HG03354 (cell line): ENCODE measurements around the gene DUSP2.

ENCODE experiments used
- ATAC-seq: cut with Tn5 transposase; IDR thresholded peaks from one replicate; pipeline ENCODE4 v1.9.1; 2021; ENCODE audit warnings: mild to moderate bottlenecking; ENCODE audit not compliant: unreplicated experiment, poor library complexity, severe bottlenecking

The DUSP2 gene

DNA sequence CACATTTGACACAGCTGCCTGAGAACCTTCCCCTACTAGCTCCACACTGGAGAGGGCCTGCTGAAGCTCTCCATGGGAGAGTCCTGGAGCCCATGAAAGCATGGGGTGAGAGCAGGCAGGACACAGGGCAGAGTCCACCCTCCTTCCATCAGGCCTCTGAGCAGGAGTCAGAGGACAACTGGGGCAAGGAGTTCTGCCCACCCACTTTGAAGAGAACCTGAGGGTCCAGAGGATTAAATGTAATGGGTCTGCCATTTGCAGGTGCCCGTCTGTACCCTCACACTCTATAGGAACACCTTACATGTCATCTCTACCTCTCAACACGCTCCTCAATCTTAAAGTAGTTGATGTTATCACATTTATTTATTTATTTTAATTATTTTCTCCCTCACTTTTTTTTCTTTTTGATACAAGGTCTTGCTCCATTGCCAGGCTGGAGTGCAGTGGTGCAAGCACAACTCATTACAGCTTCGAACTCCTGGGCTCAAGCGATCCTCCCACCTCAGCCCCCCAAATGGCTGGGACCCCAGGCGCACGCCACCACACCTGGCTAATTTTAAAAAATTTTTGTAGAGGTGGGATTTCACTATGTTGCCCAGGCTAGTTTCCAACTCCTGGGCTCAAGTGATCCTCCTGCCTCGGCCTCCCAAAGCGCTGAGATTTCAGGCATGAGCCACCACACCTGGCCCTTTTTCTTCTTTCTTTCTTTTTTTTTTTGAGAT lies 39.1 kb downstream of the DUSP2 start:
- no peak for ATAC-seq

GRCh38 chr2:96105152-96105915 lies 39.9 kb downstream of the DUSP2 start:
- no peak for ATAC-seq

- ATAC-seq = no peak
Measured at GRCh38 chr2:96104487-96104861, 40.8 kb downstream of the DUSP2 start.

DNA sequence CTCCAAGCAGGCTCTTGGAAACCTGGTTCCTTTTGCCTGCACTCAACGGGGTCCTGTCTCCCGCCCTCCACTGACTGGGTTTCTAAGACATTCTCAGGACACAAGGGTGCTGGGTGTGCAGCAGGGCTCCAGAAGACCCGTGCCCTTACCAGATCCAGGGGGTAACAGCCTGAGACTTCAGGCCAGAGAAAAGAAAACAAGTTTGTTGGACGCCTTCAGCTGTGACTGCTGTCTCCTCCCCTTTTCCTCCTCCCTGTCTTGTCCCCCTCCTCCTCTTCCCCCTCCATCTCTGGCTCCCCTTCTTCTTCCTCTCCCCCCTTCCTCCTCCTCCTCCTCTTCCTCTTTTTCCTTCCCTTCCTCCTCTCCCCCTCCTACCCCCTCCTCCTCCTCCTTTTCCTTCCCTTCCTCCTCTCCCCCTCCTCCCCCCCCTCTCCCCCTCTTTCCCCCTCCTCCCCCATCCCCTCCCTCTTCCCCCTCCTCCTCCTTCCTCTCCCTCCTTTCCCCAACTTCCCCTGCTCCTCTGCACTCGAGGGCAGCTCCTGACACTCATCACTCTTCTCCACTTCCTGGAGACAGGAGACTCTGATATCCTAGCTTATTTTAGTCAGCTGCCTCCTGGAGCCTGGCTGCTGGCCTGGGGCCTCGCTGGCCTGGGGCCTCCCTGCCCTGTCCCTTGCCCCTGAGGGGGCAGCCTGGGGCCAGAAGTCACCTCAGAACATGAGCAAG lies 41.3 kb downstream of the DUSP2 start:
- ATAC-seq = no peak

GRCh38 chr2:96103187-96103601 lies 42.0 kb downstream of the DUSP2 start:
- ATAC-seq = no peak

DNA sequence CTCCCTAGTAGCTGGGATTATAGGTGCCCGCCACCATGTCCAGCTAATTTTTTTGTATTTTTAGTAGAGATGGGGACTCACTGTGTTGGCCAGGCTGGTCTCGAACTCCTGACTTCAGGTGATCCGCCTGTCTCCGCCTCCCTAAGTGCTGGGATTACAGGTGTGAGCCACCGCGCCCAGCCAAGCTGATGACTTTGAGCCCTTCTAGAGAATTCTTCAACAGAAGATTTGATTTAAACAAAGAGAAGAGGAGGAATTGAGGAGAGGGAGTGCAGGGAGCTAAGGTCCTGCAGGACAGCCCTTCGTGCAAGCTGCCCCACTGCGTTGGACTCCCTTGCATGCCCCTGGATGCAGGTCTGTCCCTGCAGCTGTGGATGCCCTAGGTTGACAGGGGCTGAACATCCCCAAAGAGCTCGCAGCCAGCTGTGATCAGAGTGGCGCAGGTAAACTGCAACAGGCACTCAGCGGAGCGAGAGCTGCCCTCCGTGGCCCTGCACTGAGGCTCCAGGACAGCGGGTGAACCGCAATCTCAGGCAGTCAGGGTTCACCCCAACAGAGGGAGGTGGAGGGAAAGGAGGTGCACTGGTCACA lies 42.5 kb downstream of the DUSP2 start:
- no peak for ATAC-seq

GRCh38 chr2:96100893-96101304 lies 44.3 kb downstream of the DUSP2 start:
- ATAC-seq = no peak

DNA sequence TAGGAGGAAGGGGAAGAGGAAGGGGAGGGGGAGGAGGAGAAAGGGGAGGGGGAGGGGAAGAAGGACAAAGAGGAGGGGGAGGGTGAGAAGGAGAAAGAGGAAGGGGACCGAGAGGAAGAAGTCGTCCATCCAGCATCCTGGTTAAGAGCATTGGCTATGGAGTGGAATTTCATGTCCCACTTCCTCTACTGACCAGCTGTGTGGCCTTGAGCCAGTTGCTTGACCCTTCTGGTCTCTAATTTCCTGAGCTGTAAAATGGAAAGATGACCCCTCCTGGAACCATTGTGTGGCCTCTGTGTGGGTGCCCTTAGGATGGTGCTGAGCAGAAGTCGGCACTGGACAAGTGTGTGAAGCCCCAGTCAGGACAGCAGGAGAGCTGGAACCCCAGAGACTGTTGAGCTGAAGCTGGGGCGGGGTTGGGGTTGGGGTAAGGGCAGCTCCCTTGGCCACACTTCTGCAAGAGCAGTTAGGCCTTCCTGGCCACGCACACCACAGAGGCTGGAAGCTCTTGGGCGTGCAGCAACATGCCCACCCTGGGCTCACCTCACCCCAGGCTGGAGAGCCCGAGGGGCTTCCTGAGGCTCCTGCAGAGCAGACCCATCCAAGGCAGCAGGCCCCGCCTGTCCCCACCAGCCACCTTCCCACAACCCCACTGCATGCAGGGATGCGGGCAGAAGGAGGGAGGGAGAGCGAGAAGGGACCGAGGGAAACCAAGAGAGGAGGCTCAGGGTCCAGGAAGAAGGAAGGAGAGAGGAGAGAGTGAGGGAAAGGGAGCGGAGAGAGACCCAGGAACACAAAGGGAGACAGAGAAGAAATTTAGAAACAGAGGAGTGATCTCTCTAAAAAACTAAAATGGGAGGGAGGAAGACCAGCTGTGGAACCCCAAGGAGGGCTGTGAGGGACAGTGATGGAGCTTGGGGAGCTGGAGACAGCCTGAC lies 45.1 kb downstream of the DUSP2 start:
- ATAC-seq = no peak

DNA sequence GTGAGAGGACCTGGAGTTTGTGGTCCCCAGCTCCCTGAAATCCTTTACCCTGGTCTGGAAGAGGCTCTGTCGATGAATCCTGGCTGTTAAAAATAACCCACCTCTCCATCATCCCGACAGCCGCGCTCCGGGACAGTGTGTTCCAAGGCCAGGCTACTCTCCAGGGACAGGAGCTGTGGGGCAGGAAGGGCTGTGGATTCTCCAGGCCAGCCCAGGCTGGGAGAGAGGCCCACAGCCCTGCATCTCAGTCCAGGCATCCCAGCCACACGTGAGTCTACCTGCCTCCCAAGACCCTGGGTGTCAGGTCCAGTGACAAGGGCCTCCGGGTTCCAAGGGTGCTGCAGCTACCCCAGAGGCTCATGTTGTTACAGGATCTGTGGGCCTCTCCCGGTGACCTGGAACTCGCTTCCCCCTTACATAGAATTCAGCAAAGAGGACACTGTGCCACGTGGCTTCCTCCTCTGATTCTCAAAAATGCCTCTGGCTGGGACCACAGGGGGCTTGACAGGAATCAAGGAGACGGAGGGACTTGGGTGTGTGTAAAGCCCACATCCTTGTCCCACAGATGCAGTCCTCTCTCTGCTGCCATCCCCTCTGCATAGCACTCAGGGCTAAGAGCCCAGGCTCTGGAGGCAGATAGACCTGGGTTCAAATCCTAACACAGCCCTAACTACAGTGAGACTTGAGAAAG lies 46.2 kb downstream of the DUSP2 start:
- ATAC-seq = no peak

DNA sequence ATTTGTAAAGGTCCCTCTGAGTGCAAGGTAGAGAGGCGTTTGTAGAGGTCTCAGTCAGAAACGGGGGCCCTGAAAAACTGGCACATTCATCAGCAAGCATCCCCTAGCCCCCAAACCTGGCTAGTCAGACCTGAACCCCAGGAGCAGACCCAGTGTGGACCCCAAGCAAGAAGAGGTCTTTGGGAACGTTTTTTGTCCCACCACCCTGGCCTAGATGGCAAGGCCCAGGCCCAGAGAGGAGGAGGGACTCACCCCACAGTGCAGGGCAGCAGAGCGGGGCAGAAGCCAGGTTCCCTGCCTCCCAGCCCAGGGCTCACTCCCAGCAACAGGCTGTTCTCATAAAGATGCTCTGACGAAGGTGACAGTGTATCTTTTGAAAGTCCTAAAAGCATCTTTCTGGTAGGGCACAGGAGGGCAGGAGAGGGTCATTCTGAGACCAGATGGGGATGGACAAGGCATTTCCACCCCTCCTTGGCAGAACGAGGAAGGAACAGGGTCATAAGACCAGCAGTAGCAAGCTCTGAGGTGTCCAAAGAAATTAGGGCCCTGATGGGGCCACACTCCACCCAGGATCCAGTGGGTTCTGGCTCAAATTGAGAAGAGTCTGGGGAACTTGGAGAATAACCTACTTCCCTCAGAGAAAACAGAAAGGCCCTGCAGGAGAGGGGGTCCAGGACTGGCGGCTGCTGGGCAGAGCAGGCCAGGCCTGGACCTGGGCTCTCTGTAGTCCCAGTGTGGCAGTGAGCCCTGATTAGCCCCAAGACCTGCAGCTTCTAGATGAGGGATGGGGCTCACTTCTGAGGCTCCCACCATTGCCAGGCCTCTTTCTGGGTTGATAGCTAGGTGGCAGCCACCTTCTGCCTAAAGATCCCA lies 47.1 kb downstream of the DUSP2 start:
- no peak for ATAC-seq

- ATAC-seq = no peak
Measured at GRCh38 chr2:96097441-96097840, 47.8 kb downstream of the DUSP2 start.

- no peak for ATAC-seq
Measured at GRCh38 chr2:96095116-96095636, 50.1 kb downstream of the DUSP2 start.

- ATAC-seq = no peak
Measured at GRCh38 chr2:96093528-96093927, 51.7 kb downstream of the DUSP2 start.
